HuH-7 (cell line): ENCODE measurements around the gene BLOC1S4.
"Not testable (repeated sequence)": the region's sequence is repeated elsewhere in the genome, so short reads cannot be mapped to it uniquely, and the experiment has no call there.

Experiments
- DNase-seq: peaks from one replicate; pipeline ENCODE4 v3.0.0; 2011; ENCODE audit warnings: low spot score

BLOC1S4 gene

DNA sequence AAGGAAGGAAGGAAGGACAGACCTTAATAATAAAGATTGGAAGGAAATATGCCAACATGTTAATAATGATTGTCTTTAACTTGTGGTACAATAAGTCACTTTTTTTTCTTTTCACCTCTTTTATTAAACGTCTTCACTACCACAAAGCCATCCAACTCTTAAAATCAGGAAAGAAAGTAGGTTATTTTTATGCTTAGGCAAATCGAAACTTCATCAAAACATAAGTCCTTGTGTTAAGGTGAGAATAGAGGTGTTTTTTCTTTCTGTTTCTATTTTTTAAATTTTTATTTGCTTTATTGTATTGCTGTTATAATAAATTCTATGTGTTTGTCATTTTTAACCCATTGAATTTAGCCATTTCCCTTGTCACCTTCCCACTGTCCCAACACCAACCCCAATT lies 26.5 kb downstream of the BLOC1S4 start:
- DNase-seq, result no peak

DNA sequence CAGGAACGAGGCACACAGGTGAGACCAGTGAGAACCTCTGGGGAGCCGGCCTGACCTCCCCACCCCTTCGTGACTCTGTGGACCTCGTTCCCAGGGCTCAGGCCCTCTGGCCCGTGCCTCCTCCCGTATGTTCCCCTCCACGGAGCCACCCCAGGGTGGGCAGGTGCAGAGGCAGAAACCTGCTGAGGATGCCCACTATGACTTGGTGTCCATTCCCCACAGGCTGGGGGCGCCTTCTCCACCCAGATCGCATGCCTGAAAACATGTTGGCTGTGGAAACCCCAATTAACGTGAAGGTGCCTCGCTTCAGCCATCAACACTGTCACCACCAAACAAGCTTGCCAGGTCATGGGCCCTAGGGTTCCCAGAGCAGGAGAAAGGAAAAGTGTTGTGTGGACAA lies 27.0 kb downstream of the BLOC1S4 start:
- DNase-seq, result no peak

DNA sequence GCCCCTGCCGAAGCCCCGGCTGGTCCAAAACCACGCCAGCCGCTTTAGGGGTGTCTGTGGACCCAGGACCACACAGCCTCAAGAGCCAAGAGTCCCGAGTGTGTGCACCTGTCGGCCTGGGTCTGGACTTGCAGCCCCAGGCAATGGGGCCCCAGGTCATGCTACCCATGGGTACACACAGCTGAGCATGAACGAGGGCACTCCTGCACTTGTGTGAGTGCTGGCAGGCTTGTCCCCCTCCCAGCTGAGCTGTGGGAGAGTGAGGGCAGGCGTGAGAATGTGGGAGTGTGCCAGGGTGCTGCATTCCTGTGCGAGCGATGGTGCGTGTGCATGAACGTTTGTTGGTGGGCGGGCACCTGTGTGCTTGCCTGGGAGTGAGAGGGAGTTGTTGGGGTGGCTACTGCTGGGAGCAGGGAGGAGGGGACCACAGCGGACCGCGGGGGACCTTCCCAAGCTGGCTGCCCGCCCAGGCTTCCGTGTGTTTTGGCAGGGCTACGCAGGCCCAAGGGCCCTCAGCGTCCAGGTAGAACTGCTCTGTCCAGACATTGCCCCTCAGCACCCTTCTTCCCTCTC lies 30.8 kb downstream of the BLOC1S4 start:
- no peak for DNase-seq

DNA sequence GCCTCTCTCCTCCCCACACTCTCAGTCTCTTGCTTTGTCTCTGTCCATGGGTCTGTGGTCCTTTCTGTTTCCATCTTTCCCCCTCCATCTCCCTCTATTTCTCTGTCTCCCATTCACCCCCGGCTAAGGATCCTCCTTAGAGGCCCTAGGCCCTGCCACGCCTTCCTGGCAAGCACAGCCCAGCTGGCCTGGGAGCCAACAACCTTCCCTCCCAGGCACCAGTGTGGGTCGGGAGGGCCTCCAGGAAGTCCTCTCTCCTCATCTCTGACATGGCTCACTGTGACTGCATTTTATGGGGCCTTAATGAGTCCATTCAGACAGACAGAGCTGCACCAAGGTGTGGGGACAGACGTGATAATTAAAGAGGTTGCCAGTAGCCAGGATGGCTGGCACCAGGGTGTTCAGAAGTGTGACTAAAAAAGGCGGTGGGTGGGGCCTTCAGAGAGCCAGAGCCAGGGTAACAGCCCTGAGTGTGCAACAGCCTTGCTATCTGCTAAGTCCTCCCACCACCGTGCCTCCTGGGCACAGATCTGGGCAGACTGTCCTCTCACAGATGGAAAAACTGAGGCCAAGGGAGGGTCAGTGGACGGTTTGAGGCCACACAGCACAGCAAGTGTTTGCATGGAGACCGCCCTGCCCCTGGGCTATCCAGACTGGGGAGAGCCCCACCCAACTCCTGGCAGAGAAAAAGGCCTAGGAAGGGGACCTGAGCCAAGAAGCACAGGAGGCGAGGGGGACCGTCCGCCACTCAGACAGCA lies 31.5 kb downstream of the BLOC1S4 start:
- no peak for DNase-seq

DNA sequence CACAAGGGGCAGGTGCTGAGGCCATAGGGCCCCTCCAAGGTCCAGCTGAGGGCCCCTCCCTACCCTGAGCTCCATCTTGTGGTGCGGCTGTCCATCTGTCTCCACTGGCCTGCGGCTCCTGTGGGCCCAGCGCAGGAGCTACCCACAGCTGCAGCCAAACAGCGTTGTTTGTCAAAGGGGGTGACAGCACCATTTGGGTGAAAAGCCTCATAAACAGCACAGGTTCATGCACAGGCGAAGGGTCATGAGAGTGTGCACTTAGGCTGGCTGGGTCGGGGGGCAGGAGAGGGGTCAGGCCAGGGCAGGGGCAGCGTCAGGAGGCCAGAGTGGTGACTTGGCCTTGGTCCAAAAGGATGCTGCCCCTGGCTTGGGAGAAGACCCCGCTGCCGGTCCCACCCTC lies 32.3 kb downstream of the BLOC1S4 start:
- no peak for DNase-seq

DNA sequence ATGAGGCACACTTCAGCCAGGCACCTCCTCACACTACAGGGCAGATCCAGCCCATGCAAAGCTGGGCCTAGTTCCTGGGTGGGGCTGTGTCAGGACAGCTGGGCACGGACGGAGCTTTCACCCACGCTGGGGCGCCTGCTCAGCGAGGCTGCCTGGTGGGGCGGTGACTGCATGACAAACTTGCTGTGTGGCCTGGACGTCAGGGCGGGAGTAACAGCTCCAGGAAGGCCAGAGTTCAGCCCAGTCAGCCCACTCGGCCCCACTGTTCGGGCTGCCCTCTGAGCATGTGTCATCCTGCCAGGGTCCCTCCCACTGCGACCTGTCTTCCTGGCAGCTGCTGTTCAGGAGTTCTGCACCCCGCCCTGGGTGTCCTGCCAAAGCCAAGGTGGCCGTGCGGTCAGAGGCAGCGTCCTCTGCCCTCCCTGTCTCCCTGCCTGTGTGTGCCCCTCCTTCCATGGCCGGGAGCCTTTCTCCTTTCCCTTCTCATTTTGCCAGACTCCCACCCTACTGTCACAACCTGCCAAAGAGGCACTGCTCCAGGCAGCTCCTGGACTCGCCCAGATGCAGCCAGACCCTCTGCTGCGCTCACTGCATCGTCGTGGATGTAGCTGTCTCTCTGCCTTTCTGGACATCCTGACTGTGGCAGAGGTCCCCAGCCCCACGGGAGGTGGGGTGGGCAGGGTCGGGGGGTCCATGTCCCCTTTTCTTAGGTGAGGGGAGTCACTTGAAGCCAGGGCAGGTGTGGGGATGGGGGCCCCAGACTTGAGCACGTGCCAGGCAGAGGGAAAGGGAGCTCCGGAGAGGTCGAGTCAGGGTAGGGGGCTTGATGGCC lies 33.6 kb downstream of the BLOC1S4 start:
- peak; percentile 73 for DNase-seq

DNA sequence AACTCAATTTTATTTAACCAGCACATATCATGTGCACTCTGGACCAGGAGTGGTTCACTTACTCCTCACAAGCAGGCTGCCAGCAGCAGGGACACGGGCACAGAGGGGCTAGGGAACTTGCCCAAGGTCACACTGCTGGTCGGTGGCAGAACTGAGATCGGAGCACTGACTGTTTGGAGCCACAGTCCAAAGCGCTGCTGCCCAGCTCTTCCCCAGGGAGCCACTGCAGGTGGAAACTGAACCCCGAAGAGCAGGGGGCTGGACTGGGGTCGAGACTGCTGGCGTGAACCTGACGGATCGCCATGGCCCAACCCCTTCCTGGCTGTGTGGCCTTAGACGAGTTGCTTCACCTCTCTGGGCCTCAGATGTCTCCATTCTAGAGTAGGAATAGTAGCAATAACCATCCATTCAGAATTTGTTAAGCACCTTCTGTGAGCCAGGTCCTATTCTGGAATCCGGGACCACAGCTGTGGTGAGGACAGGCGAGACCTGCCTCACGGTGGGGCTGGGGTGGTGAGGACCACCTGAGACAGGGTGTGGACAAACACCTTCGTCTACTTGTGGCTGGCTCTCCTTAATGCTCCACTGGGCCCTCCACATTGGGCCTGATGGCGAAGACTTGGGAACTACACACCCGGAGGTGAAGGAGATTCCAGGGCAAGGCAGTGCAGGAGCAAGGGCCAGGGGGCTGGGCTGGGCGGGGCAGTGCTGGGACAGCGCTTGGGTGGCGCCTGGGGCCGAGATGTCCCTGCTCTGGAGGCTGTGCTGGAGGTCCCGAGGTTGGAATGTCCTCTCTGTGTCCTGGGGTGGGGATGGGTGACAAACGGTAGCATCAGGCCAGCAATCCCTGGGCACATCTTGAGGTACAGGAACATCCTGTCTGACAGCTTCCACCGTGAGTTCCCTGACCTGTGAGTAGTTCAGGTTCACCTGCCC lies 34.6 kb downstream of the BLOC1S4 start:
- DNase-seq, result no peak

DNA sequence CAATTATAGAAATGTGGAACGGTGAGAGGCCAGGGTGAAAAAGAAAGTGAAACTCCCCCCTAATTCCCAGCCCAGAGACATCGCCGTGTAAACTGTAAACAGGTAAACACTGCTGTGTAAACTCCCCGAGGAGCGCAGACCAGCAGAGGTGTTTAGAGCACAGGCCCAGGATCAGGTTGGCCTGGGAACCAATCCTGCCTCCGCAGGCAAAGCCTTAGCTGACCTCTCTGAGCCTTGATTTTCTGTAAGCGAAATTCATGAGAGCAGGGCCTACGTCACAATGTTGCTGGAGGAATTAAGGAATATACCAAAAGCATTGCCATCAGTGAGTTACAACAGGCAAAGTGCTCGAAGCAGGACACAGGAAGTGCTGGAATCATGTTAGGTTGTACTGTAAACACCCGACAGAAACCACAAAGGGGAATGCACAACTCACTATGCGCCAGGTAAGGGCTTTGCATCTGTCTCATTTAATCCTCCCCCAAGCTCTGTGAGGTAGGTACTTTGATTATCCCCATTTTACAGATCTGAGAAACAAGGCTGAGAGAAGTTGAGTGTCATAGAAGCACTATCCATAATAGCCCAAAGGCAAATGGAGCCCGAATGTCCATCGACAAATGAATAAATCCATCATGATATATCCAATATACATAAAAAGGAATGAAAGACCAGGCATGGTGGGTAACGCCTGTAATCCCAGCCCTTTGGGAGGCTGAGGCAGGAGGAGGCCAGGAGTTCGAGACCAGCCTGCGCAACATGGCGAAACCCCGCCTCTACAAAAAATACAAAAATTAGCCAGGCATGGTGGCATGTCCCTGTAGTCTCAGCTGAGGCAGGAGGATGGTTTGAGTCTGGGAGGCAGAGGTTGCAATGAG lies 35.9 kb downstream of the BLOC1S4 start:
- peak; percentile 71 for DNase-seq

DNA sequence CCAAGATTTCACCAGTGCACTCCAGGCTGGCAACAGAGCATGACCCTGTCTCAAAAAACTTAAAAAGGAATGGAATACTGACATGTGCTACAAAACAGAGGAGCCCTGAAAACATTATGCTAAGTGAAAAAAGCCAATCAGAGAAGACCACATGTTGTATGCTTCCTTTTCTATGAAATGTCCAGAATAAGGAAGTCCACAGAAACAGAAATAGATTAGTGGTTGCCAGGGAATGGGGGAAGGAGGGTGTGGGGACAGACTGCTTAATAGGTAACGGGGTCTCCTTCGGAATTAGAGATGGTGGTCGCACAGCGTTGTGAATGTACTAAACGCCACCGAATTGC lies 36.5 kb downstream of the BLOC1S4 start:
- DNase-seq, result no peak

DNA sequence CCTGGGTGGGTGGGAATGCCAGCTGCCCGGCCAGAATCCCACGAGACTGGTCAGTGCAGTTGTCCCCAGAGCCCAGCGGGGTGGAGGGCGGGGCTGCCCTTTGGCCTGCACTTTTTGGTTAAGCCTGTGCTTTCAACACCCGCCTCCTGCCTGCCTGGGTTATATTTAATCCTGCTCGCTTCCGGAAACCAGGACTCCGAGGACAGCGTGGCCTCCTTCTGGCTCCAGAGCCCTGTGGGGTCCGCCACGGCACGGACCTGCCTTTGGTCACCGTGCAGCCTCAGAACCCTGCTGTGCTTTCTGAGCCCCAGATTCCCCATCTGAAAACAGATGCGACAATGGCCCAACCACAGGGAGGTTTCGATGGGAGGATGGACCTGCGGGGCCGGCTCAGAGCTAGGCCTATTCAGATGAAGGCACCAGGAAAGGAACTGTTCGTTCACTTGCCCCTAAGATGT lies 37.2 kb downstream of the BLOC1S4 start:
- DNase-seq, result no peak

DNA sequence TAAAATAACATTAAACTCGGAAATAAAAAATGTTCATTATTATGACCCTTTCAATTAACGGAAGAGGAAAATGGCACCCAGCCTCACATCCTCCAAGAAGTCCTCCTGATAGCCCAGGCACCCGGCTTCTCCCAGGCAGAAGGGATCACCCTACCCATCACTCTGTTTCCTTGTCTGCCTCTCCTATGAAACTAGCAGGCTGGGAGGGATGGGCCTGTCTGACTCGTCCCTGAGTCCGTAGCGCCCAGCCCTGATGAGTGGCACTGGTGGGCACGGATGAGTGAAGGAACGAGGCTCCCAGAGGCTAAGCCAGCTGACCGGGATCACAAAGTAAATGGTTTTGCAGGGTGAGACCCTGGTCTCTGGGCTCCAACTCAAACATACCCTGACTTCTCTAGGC lies 37.9 kb downstream of the BLOC1S4 start:
- no peak for DNase-seq

DNA sequence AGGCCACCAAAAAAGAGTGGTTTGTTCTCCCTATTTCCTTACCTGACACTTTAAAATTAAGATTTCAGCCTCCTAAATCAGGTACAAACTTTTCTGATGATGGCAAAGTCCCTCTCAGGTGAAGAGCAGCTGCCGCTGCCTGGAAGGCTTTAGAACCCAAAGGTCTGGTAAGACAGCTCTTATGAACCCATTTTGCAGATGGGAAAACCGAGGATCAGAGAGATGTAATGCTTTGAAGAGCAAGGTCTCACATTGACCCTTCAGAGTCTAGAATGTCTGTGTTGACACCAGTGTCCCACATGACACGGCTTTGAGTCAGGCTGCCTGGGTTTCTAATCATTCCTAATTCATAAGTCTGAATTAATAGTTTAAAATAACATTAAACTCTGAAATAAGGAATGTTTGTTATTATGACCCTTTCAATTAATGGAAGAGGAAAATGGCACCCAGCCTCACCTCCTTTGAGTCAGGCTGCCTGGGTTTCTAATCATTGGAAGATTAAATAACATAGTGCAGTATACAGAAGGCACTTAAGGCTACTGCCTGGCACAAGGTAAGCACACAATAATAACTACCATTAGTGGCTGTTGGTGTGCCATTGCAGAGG lies 38.6 kb downstream of the BLOC1S4 start:
- no peak for DNase-seq

DNA sequence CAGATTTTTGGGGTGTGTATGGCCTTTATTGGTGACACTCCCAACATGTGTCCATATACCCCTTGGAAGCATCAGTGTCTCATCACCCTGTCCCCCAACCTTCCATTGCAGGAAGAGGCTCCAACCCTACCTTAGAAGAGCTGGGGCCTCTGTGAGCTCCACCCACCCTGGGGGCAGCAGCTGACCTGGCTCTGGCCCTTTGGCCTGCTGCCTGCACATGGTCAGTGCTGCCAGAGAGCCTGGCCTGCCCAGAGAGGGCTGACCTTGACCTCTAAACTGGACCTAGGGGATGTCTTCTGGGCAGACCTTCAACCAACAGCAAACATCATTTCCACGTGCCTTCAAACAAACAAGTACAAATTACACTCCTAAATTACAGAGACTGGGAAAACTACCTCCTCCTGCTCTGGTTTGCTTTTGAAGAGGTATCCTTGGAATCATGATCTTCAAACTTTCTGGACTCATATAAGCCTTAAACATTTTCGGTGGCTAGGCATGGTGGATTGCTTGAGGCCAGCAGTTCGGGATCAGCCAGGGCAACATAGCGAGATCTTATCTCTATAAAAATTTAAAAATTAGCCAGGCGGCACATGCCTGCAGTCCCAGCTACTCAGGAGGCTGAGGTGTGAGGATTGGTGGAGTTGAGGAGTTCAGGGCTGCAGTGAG lies 39.2 kb downstream of the BLOC1S4 start:
- DNase-seq, result no peak

DNA sequence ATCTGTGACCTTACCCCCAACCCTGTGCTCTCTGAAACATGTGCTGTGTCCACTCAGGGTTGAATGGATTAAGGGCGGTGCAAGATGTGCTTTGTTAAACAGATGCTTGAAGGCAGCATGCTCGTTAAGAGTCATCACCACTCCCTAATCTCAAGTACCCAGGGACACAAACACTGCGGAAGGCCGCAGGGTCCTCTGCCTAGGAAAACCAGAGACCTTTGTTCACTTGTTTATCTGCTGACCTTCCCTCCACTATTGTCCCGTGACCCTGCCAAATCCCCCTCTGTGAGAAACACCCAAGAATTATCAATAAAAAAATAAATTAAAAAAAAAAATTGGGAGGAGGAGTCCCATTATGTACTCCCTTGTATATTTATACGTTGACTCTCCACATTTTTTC lies 40.4 kb downstream of the BLOC1S4 start:
- DNase-seq, result not testable (repeated sequence)

DNA sequence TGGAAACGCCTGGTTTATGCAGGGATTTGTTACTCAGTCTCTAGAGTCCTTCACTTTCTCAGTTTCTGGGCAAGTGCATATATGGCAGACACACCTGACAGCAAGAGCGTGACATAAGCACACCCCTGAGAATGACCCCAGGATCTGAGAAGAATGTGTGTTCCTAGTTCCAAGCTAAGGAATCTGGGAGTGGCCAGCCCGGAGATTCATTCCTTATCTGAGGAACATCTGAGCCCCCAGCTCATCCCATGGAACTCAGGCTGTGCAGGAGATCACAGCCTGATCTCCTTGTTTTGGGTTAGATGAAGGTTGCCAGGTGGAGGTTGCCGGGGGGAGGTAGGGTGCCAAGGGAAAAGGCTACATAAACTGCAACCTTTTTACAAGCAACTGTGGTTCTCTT lies 42.8 kb downstream of the BLOC1S4 start:
- no peak for DNase-seq

DNA sequence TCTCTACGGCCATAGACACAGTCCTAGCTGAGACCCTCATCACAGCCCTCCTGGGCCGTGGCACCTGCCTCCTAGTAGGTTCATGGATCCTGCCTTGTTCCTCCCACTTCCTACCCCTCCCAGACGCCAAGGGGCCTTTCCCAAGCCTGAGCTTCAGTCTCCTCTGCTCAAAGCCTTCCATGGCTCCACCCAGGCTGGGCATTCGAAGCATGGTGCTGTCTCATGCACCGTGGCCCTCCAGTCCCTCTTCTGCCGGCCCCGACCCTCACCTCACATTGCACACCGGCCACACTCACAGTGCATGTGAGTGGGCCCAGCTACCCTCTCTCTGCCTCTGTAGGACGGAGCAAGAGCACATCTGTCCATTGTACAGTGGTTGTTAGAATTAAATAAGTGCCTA lies 44.9 kb downstream of the BLOC1S4 start:
- DNase-seq, result no peak

DNA sequence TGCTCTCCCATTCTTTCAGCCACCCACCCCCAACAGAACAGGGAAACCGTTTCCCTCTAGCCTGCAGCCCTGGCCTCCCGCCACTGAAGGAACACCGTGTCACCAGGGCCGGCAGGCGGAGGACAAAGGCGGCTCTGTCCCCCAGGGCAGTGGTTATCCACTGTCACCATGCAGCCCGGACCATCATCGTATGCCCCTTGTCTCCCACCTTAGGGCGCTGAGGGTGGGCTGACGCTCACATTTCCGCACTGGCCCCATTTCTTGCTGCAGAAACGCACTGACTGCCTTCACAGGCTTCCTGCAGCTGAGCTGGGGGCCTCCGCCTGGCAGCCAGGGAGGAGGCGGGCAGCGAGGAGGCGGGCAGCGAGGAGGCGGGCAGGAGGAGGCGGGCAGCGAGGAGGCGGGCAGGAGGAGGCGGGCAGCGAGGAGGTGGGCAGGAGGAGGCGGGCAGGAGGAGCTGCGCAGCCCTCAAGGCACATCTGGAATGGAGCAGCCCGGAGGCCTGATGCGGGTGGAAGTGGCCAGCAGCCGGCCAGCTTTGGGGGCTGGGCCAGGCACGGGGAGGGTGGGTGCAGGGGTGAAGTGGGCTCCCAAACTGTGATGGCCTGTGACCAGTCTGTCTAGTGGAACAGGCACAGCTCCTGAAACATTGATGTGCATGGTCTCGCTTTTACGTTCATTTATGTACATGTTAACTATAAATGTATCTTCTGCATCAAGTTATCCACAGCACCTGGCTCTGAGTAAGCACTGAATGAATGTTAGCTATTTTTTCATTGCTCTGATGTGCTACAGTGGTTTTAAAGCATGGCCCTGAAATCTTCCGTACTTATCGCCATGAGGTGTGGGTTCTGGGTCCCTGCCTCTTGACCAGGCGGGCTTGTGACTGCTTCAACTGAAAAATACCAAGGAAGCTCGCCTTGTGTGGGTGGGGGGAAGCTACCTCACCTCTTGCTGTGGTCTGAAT lies 46.0 kb downstream of the BLOC1S4 start:
- no peak for DNase-seq

DNA sequence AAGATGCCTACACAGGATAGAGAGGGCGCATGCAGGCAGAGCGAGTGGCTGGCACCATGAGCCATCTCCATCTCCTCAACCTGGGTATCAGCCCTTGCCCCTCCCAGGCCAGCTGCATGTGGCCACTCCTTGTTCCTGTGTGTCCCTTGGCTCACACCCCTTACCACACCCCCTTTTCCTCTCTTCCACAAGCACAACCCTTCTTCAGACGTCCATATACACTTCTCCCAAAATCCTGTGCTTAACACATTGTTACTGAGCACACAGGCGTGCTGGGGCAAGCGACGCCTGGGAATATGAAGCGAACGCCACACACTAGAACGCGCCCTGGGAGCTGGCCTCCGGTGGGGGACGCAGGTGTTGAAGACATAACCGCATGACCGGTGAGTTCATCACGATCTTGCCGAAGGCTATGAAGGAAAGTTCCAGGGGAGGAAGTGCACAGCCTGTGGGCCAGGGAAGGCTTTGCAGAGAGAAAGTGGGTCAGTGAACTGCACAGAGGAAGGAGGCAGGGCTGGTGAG lies 47.4 kb downstream of the BLOC1S4 start:
- no peak for DNase-seq
